GM23338 (cell line): ENCODE results near the gene SYNGR3. TPM values are rescaled to one million over a fixed set of nuclear protein-coding genes. Genes with fewer than 3 reads are reported as not detected.

ENCODE experiments used
- ATAC-seq: fragments of 200-7000 bp; cut with Tn5 transposase; 3 replicates; pipeline ENCODE4 v1.9.1; 2020
- DNase-seq: peaks from one replicate; pipeline ENCODE4 v3.0.0-alpha.2; 2015; ENCODE audit warnings: low spot score
- H2AFZ ChIP-seq: fragments of 200-600 bp; sonication (generic); 2 replicates; pipeline ENCODE4 v1.8.0; 2016; ENCODE audit warnings: antibody characterized with exemption, mild to moderate bottlenecking, moderate library complexity
- H3F3A ChIP-seq: fragments of 200-600 bp; sonication (generic); replicated peaks from 2 replicates; pipeline ENCODE4 v1.8.0; 2017; ENCODE audit warnings: antibody characterized with exemption, mixed run types, low read depth
- H3K27ac ChIP-seq: fragments of 200-600 bp; sonication (generic); 2 replicates; pipeline ENCODE4 v1.6.1; 2016; ENCODE audit warnings: low read depth
- H3K27me3 ChIP-seq: fragments of 200-600 bp; sonication (generic); 2 replicates; pipeline ENCODE4 v1.8.0; 2016; ENCODE audit warnings: mild to moderate bottlenecking, mixed run types, moderate library complexity; ENCODE audit not compliant: insufficient read depth
- H3K36me3 ChIP-seq: fragments of 200-600 bp; sonication (generic); 2 replicates; pipeline ENCODE4 v1.8.0; 2016; ENCODE audit warnings: mild to moderate bottlenecking; ENCODE audit not compliant: insufficient read depth
- H3K4me1 ChIP-seq: fragments of 200-600 bp; sonication (generic); 2 replicates; pipeline ENCODE4 v1.8.0; 2016; ENCODE audit warnings: mild to moderate bottlenecking, moderate library complexity; ENCODE audit not compliant: insufficient read depth
- H3K4me2 ChIP-seq: fragments of 200-600 bp; sonication (generic); 2 replicates; pipeline ENCODE4 v1.7.1; 2017; ENCODE audit warnings: mixed run types
- H3K4me3 ChIP-seq: fragments of 200-600 bp; sonication (generic); 2 replicates; pipeline ENCODE4 v1.6.1; 2016; ENCODE audit warnings: mixed run types
- H3K79me2 ChIP-seq: fragments of 200-600 bp; sonication (generic); replicated peaks from 2 replicates; pipeline ENCODE4 v1.8.0; 2017; ENCODE audit warnings: mild to moderate bottlenecking; ENCODE audit not compliant: insufficient read depth
- H3K9me2 ChIP-seq: fragments of 200-600 bp; sonication (generic); 2 replicates; pipeline ENCODE4 v1.8.0; 2017; ENCODE audit not compliant: insufficient read depth
- H4K20me1 ChIP-seq: fragments of 200-600 bp; sonication (generic); replicated peaks from 2 replicates; pipeline ENCODE4 v1.8.0; 2017; ENCODE audit warnings: mild to moderate bottlenecking; ENCODE audit not compliant: insufficient read depth
- H3K27ac Mint-ChIP-seq: 2 replicates; pipeline ENCODE4 v1.8.0; 2020; ENCODE audit warnings: inconsistent platforms, mild to moderate bottlenecking, moderate library complexity, mixed read lengths
- H3K27me3 Mint-ChIP-seq: 3 replicates; pipeline ENCODE4 v1.8.0; 2022; ENCODE audit warnings: low read depth, mild to moderate bottlenecking, moderate library complexity, mixed read lengths, inconsistent platforms; ENCODE audit not compliant: insufficient read depth, poor library complexity
- H3K36me3 Mint-ChIP-seq: 3 replicates; pipeline ENCODE4 v1.8.0; 2021; ENCODE audit warnings: low read depth, mild to moderate bottlenecking, inconsistent platforms, moderate library complexity, mixed read lengths
- H3K4me1 Mint-ChIP-seq: 3 replicates; pipeline ENCODE4 v1.8.0; 2020; ENCODE audit warnings: mild to moderate bottlenecking, inconsistent platforms, mixed read lengths
- H3K4me3 Mint-ChIP-seq: 3 replicates; pipeline ENCODE4 v1.8.0; 2021; ENCODE audit warnings: moderate library complexity, mild to moderate bottlenecking, inconsistent platforms, mixed read lengths
- H3K9me3 Mint-ChIP-seq: 3 replicates; pipeline ENCODE4 v1.8.0; 2020; ENCODE audit warnings: moderate library complexity, mild to moderate bottlenecking, inconsistent platforms, mixed read lengths
- CREB1 ChIP-seq: fragments of 250-450 bp; sonication (Bioruptor Pico); IDR thresholded peaks from 2 replicates; pipeline ENCODE4 v1.5.0; 2020; ENCODE audit warnings: low read depth, mild to moderate bottlenecking, moderate library complexity
- CTCF ChIP-seq, 2 experiments: fragments of 200-600 bp in 1 of 2; sonication (generic) in 1 of 2; conservative IDR thresholded peaks; 2 replicates each; pipeline versions ENCODE4 v1.5.1 to v1.6.1; 2016 to 2017; ENCODE audit warnings: antibody characterized with exemption in 2 of 2, low read depth in 2 of 2, mild to moderate bottlenecking in 2 of 2, moderate library complexity in 1 of 2
- EZH2 ChIP-seq: fragments of 200-600 bp; sonication (generic); IDR thresholded peaks from one replicate; pipeline ENCODE4 v1.8.0; 2017; ENCODE audit warnings: antibody characterized with exemption, mild to moderate bottlenecking, low read depth; ENCODE audit not compliant: unreplicated experiment
- EZH2phosphoT487 ChIP-seq: fragments of 200-600 bp; sonication (generic); IDR thresholded peaks from one replicate; pipeline ENCODE4 v1.8.1; 2018; ENCODE audit warnings: antibody characterized with exemption; ENCODE audit not compliant: unreplicated experiment
- JUNB ChIP-seq: IDR thresholded peaks from one replicate; pipeline ENCODE4 v1.6.1; 2016; ENCODE audit warnings: antibody characterized with exemption; ENCODE audit not compliant: unreplicated experiment
- NANOG ChIP-seq: IDR thresholded peaks from 2 replicates; pipeline ENCODE4 v1.6.1; 2016; ENCODE audit warnings: antibody characterized with exemption, borderline replicate concordance
- POLR2AphosphoS5 ChIP-seq: IDR thresholded peaks from 2 replicates; pipeline ENCODE4 v1.6.1; 2016; ENCODE audit warnings: antibody characterized with exemption, low read depth
- STAT1 ChIP-seq: IDR thresholded peaks from one replicate; pipeline ENCODE4 v1.6.1; 2016; ENCODE audit warnings: antibody characterized with exemption; ENCODE audit not compliant: unreplicated experiment
- ZNF114 ChIP-seq: fragments of 250-450 bp; sonication (Bioruptor Pico); IDR thresholded peaks from 2 replicates; pipeline ENCODE4 v1.5.0; 2020; ENCODE audit warnings: mild to moderate bottlenecking, moderate library complexity
- polyA plus RNA-seq: library from polyadenylated mRNA; unstranded; fragments of >200 nt; fragmentation: Nextera tagmentation; extraction: Ambion mirVana; gene quantifications from 2 replicates; pipeline ENCODE4 v1.2.1, GENCODE V29; 2016
- total RNA-seq: library from RNA; depleted of rRNA; stranded (reverse); fragments of >200 nt; shearing (Covaris generic); gene quantifications from 2 replicates; pipeline ENCODE4 v1.2.3, GENCODE V29; 2014
- TF ChIP-seq, protein P1 (sequence below): IDR thresholded peaks from one replicate; pipeline ENCODE4 v1.6.1; 2018; ENCODE audit warnings: antibody characterized with exemption; ENCODE audit not compliant: unreplicated experiment
- TF ChIP-seq, protein P2 (sequence below): IDR thresholded peaks from 2 replicates; pipeline ENCODE4 v1.6.1; 2016; ENCODE audit warnings: antibody characterized with exemption

SYNGR3 gene
- total and polyA plus RNA-seq, 2 experiments from 2014 or later, result 45.4 to 77.7 TPM

GRCh38 chr16:2040041-2040786 is 50.4 kb downstream of the SYNGR3 start (continued):
- TF ChIP-seq, protein P1, sequence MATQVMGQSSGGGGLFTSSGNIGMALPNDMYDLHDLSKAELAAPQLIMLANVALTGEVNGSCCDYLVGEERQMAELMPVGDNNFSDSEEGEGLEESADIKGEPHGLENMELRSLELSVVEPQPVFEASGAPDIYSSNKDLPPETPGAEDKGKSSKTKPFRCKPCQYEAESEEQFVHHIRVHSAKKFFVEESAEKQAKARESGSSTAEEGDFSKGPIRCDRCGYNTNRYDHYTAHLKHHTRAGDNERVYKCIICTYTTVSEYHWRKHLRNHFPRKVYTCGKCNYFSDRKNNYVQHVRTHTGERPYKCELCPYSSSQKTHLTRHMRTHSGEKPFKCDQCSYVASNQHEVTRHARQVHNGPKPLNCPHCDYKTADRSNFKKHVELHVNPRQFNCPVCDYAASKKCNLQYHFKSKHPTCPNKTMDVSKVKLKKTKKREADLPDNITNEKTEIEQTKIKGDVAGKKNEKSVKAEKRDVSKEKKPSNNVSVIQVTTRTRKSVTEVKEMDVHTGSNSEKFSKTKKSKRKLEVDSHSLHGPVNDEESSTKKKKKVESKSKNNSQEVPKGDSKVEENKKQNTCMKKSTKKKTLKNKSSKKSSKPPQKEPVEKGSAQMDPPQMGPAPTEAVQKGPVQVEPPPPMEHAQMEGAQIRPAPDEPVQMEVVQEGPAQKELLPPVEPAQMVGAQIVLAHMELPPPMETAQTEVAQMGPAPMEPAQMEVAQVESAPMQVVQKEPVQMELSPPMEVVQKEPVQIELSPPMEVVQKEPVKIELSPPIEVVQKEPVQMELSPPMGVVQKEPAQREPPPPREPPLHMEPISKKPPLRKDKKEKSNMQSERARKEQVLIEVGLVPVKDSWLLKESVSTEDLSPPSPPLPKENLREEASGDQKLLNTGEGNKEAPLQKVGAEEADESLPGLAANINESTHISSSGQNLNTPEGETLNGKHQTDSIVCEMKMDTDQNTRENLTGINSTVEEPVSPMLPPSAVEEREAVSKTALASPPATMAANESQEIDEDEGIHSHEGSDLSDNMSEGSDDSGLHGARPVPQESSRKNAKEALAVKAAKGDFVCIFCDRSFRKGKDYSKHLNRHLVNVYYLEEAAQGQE, result no peak
- TF ChIP-seq STAT1, result no peak

GRCh38 chr16:2040787-2041522 is 51.2 kb downstream of the SYNGR3 start:
- Mint-ChIP-seq H3K4me1 (peaks cover 8% of the 10 kb centered on the region), H3K36me3 (no peaks in the 10 kb centered on the region), H3K27ac (no peak overlapping the region), H3K27me3 (peaks cover 10% of the 10 kb centered on the region), H3K4me3 (no peak overlapping the region), H3K9me3 (no peaks in the 10 kb centered on the region)
- Histone ChIP-seq H3K4me3 (no peak overlapping the region), H3K4me1 (no peaks in the 10 kb centered on the region), H2AFZ (no peak overlapping the region), H3K36me3 (no peaks in the 10 kb centered on the region), H3F3A (no peaks in the 10 kb centered on the region), H4K20me1 (peaks cover 3% of the 10 kb centered on the region; the same call in 1 of the 2 replicates), H3K4me2 (no peak overlapping the region), H3K9me2 (no peaks in the 10 kb centered on the region), H3K27ac (no peak overlapping the region), H3K27me3 (no peaks in the 10 kb centered on the region), H3K79me2 (no peaks in the 10 kb centered on the region)
- ATAC-seq (no peak), DNase-seq (no peak)
- no peak for TF ChIP-seq NANOG
- TF ChIP-seq, protein P2, sequence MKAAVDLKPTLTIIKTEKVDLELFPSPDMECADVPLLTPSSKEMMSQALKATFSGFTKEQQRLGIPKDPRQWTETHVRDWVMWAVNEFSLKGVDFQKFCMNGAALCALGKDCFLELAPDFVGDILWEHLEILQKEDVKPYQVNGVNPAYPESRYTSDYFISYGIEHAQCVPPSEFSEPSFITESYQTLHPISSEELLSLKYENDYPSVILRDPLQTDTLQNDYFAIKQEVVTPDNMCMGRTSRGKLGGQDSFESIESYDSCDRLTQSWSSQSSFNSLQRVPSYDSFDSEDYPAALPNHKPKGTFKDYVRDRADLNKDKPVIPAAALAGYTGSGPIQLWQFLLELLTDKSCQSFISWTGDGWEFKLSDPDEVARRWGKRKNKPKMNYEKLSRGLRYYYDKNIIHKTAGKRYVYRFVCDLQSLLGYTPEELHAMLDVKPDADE, result no peak
- TF ChIP-seq JUNB, result no peak
- TF ChIP-seq, protein P1, result no peak
- no peak for TF ChIP-seq CREB1 (CRISPR knock-in tag)
- TF ChIP-seq EZH2, result no peak
- no peak for TF ChIP-seq ZNF114 (CRISPR knock-in tag)
- no peak for TF ChIP-seq POLR2AphosphoS5
- no peak for TF ChIP-seq EZH2phosphoT487
- no peak for TF ChIP-seq CTCF (conservative IDR thresholded peaks at IDR 0.05; ENCODE audit: low read depth in 2 of 2)
